Measurements from ENCODE around the gene ADRA1B. TPM values are rescaled to one million over a fixed set of nuclear protein-coding genes. Genes with fewer than 3 reads are reported as not detected.

The ADRA1B gene
- total RNA-seq, 4 donors from 2014 or later = 0.30 to 2.0 (median 2.0) TPM; not detected in 1

DNA sequence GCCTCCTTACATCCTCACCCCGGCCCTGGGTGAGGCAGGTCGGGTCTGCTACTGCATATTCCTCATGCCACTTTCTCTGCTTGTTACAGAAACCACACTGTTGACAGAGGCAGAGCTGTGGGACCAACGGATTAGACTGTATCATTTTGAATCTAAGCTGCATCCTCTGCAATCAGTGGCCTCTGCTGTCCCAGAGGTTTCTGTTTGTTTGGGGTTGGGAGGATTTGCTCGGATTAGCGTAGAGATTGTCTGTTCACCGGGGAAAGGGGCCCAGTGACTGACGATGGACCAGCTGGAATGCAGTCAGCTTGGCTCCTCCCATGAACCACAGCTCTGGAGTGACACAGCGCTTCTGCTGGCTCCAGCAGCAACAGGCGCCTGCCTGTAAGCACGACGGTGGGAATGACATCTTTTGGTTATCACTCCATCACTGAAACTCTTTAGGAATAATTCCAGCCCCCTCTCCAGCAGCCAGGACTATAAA lies 37.3 kb upstream of the ADRA1B start:
- peak; percentile 51 to 89 for DNase-seq (ENCODE audit: low spot score in 2 of 2)
- no peak for TF ChIP-seq POLR2A (IDR thresholded peaks at IDR 0.05)
- TF ChIP-seq, protein P1, sequence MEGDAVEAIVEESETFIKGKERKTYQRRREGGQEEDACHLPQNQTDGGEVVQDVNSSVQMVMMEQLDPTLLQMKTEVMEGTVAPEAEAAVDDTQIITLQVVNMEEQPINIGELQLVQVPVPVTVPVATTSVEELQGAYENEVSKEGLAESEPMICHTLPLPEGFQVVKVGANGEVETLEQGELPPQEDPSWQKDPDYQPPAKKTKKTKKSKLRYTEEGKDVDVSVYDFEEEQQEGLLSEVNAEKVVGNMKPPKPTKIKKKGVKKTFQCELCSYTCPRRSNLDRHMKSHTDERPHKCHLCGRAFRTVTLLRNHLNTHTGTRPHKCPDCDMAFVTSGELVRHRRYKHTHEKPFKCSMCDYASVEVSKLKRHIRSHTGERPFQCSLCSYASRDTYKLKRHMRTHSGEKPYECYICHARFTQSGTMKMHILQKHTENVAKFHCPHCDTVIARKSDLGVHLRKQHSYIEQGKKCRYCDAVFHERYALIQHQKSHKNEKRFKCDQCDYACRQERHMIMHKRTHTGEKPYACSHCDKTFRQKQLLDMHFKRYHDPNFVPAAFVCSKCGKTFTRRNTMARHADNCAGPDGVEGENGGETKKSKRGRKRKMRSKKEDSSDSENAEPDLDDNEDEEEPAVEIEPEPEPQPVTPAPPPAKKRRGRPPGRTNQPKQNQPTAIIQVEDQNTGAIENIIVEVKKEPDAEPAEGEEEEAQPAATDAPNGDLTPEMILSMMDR (IDR thresholded peaks at IDR 0.05) = no peak
- no peak overlapping the region for H3K4me3 ChIP-seq (ENCODE audit: low read depth, poor library complexity, severe bottlenecking)
- 4 to 6% methylated on average over 11 of the region's 11 CpGs for WGBS, 2 donors
- intact Hi-C loops (cut with DNase I; ENCODE audit: low total_unique reads) = no loop called here

DNA sequence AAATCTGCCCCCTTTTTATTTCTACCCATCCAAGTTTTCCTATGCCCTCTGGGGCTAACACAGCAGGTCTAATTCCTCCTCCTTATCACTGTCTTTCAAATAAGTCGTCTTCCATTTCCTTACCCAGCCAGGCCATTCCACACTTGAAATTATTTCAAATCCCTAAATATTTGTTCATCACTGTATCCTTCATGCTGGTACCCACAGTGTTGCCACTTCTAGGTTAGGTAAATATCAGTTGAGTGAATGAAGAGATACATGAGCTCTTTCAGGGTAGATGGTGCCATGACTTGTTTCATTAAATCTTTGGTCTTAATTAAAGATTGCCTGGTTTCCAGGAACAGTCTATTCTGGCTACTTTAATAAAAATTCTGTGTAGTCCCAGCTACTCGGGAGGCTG lies 35.6 kb upstream of the ADRA1B start:
- WGBS, 2 donors = 91 to 93% methylated on average over 2 of the region's 2 CpGs
- intact Hi-C loops (cut with DNase I; ENCODE audit: low total_unique reads) = no loop called here
- no peak overlapping the region for H3K4me3 ChIP-seq (ENCODE audit: low read depth, poor library complexity, severe bottlenecking)
- DNase-seq (ENCODE audit: low spot score in 2 of 2) = no peak
- TF ChIP-seq POLR2A (IDR thresholded peaks at IDR 0.05) = no peak
- TF ChIP-seq, protein P1 (IDR thresholded peaks at IDR 0.05) = no peak

DNA sequence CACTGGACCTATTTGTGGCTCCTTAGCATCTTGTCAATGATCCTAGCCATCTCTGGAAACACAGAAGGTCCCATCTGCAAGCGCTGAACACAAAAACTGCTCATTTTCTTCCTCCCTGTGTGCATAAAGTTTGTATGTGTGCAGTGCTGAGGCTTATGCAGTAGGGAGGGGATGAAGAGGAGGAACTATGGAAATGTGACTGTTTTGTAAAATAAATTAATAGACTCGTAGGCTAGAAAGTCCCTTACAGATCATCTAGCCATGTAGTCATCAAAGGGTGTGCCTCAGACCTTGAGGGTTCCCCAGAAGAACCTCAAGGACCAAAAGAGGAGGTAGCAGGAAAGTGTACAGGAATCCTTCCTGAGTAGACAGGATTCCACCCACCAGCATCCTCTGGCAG lies 34.3 kb upstream of the ADRA1B start:
- intact Hi-C loops (cut with DNase I; ENCODE audit: low total_unique reads) = no loop called here
- WGBS, 2 donors = 66 to 69% methylated on average over 2 of the region's 2 CpGs
- DNase-seq (ENCODE audit: low spot score in 2 of 2) = no peak
- TF ChIP-seq, protein P1 (IDR thresholded peaks at IDR 0.05) = no peak
- TF ChIP-seq POLR2A (IDR thresholded peaks at IDR 0.05) = no peak
- H3K4me3 ChIP-seq (ENCODE audit: low read depth, poor library complexity, severe bottlenecking) = no peak overlapping the region

DNA sequence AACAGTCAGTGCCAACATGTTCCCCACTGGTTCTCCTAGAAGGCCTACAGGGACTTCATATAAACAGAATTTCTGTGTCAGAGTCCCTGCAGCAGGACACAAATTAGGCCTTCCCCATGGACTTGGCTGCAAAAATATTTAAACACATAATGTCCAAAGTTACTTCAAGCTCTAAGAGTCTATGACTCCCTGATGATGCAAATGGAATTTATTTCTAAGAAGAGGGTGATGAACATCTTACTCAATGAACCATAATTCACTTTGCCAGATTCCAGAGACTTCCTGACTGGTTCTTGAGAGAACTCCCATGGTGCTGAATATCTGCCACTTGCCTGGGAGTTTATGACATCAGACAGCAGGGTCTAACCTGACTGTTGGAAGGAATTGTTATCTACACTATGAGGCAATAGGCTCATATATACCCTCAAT lies 32.7 kb upstream of the ADRA1B start:
- no peak overlapping the region for H3K4me3 ChIP-seq (ENCODE audit: low read depth, poor library complexity, severe bottlenecking)
- TF ChIP-seq POLR2A (IDR thresholded peaks at IDR 0.05) = no peak
- TF ChIP-seq, protein P1 (IDR thresholded peaks at IDR 0.05) = no peak
- DNase-seq (ENCODE audit: low spot score in 2 of 2) = no peak
- intact Hi-C loops (cut with DNase I; ENCODE audit: low total_unique reads) = no loop called here

DNA sequence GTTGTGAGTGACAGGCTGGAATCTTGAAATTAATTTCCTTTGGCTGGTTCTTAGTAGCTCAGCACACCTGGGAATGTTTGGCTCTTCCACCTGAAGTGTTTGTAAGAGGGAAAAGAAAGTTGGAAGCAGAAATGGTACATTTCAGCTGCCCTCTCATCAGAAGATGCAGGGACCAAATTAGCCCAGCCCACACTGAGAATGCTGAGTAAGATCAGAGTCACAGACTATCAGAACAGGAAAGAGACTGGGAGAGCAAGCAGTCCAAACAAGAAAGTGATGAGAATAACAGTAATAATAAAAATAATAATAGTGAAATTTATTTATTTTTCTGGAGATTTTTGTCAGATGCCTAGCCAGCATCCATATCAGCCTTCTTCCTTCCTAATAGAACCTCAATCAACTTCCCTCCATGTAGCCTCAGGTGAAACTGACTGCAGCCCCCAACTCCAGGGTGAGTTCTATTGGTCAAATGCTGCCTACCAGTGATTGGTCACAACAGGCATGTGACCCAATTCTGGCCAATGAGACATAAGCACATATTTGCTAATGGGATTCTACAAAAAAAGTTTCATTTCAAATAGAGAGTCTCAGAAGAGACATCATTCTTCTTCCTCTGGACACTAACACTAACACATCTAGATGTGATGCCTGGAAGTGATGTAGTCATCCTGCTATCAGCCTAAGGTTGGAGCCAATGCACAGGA lies 31.2 kb upstream of the ADRA1B start:
- no peak overlapping the region for H3K4me3 ChIP-seq (ENCODE audit: low read depth, poor library complexity, severe bottlenecking)
- no peak for DNase-seq (ENCODE audit: low spot score in 2 of 2)
- TF ChIP-seq POLR2A (IDR thresholded peaks at IDR 0.05) = no peak
- TF ChIP-seq, protein P1 (IDR thresholded peaks at IDR 0.05) = no peak
- intact Hi-C loops (cut with DNase I; ENCODE audit: low total_unique reads) = no loop called here

DNA sequence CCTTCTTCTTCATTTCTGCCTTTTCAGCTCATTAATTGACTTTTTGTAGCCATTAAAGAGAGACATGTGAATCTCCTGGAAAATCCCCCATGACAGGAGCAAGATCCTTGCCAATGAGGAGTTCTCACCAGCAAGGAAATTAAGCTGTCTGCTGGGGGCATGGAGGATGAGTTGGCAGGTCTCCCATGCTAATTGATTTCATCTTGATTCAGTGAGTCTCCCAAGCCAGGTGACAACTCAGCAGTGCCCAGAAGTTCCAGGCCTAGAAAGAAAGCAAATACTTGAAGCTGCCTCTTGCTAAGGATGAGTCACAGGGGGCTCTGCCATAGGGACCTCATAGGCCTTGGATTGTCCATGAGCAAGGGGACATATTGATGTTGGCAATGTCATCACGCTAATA lies 30.0 kb upstream of the ADRA1B start:
- no peak for TF ChIP-seq POLR2A (IDR thresholded peaks at IDR 0.05)
- TF ChIP-seq, protein P1 (IDR thresholded peaks at IDR 0.05) = no peak

More for the DNA sequence above, 30.0 kb upstream of the ADRA1B start:
- WGBS, 2 donors = 90 to 100% methylated on average over 1 of the region's 1 CpG
- no peak for DNase-seq (ENCODE audit: low spot score in 2 of 2)
- H3K4me3 ChIP-seq (ENCODE audit: low read depth, poor library complexity, severe bottlenecking) = no peak overlapping the region
- intact Hi-C loops (cut with DNase I; ENCODE audit: low total_unique reads) = no loop called here

Measured in lower leg skin (tissue), 4 donors.